Vein endothelial cell (primary cell): ENCODE data around the gene FBN2. TPM values are rescaled to one million over a fixed set of nuclear protein-coding genes. Genes with fewer than 3 reads are reported as not detected.

ENCODE experiments used
- small RNA-seq: library from RNA; depleted of rRNA; stranded (forward); fragments of <200 nt; gene quantifications from one replicate; pipeline ENCODE3, GENCODE V24; 2012
- total RNA-seq: library from RNA; depleted of rRNA; stranded (reverse); fragments of >200 nt; gene quantifications from 2 replicates; pipeline ENCODE4 v1.2.3, GENCODE V29; 2012

Gene FBN2
- total RNA-seq, result 2.4 and 5.9 TPM in 2 replicates

DNA sequence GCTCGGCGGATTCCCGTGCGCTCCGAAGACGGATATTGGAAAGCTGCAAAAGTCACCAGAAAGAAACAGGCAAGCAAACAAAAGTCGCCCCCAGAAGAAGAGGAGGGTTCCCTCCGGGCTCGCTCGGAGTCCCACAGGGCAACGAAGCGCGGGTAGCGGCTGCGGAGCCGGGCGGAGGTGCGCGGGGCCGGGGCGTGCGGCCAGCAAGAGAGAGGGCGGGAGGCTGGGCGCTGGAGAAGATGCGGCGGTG is at the start of gene FBN2:
Gene FBN2 (minus strand): TSS at position 246 of the 250 bp plus-strand sequence. CDS start 642 bp downstream, outside the sequence.

Small RNAs within 50 kb of the gene (small RNA-seq; reads per million reads assigned to genes)
- not detected for gene RF00019
